ENCODE measurements around the gene UBE2E2.

UBE2E2 gene

GRCh38 chr3:23640471-23641146, 437.5 kb downstream of the UBE2E2 start:
- no peak for DNase-seq

Data from retina (tissue), 1 donor.